ENCODE results near the gene ADCY5. TPM values are rescaled to one million over a fixed set of nuclear protein-coding genes. Genes with fewer than 3 reads are reported as not detected.
A peak's percentile ranks its signal among the peaks of the same experiment; 100 is the strongest.

Gene ADCY5
- total and polyA plus RNA-seq, 2 experiments from 2014 or later: 3.1 to 4.7 TPM

DNA sequence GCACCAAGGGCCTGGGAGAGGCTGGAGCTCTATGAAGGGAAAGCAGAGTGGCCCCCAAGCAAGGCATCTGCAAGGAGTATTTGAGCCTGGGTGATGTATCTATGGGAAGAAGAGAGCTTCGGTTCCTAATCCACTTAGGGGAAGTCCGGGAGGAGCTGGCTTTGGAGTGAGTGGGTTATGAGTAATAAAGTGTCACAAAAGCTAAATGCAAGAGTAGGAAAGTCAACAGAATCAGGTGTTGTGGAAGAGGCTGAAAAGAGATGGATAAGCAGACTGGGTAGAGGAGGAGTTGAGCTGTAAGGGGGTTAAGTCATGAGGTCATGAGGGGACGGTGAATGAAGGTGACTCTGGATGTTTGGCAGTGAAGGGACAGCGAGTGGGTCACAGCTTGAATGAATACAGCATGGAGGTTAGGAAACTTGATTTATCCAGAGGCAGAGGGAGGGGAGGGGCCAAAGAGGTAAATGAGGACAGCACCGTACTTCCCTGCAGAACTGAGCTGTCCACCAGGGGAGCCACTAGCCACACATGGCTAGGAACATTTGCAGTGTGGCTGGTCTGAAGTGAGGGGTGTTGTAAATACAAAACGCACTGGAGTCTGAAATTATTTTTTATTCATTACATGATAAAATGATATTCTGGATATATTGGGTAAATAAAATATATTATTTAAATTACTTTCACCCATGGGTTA is 83.3 kb downstream of the ADCY5 start:
- peak; percentile 38 for DNase-seq (ENCODE audit: low spot score)
- Histone ChIP-seq H4K20me1 (ENCODE audit: insufficient read depth, poor library complexity, severe bottlenecking) (no peaks in the 10 kb centered on the region), H2AFZ (no peak overlapping the region), H3K9me2 (replicated peaks; ENCODE audit: insufficient read depth) (no peaks in the 10 kb centered on the region), H3K27ac (no peak overlapping the region), H3K36me3 (replicated peaks; ENCODE audit: insufficient read depth, low read depth) (no peaks in the 10 kb centered on the region), H3K4me3 (no peak overlapping the region), H3K27me3 (no peaks in the 10 kb centered on the region), H3K4me2 (no peak overlapping the region), H3K4me1 (ENCODE audit: insufficient read depth) (no peaks in the 10 kb centered on the region), H3K79me2 (no peaks in the 10 kb centered on the region), H3K9me3 (ENCODE audit: low read depth) (no peaks in the 10 kb centered on the region)
- 58% methylated on average over 6 of the region's 6 CpGs for WGBS (ENCODE audit: low lambda C conversion rate, missing lambda C conversion rate)
- TF ChIP-seq EZH2phosphoT487 (IDR thresholded peaks at IDR 0.05; ENCODE audit: low read depth, severe bottlenecking, unreplicated experiment): no peak
- TF ChIP-seq, protein P1, sequence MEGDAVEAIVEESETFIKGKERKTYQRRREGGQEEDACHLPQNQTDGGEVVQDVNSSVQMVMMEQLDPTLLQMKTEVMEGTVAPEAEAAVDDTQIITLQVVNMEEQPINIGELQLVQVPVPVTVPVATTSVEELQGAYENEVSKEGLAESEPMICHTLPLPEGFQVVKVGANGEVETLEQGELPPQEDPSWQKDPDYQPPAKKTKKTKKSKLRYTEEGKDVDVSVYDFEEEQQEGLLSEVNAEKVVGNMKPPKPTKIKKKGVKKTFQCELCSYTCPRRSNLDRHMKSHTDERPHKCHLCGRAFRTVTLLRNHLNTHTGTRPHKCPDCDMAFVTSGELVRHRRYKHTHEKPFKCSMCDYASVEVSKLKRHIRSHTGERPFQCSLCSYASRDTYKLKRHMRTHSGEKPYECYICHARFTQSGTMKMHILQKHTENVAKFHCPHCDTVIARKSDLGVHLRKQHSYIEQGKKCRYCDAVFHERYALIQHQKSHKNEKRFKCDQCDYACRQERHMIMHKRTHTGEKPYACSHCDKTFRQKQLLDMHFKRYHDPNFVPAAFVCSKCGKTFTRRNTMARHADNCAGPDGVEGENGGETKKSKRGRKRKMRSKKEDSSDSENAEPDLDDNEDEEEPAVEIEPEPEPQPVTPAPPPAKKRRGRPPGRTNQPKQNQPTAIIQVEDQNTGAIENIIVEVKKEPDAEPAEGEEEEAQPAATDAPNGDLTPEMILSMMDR (IDR thresholded peaks at IDR 0.05; ENCODE audit: poor library complexity): peak; percentile 25

DNA sequence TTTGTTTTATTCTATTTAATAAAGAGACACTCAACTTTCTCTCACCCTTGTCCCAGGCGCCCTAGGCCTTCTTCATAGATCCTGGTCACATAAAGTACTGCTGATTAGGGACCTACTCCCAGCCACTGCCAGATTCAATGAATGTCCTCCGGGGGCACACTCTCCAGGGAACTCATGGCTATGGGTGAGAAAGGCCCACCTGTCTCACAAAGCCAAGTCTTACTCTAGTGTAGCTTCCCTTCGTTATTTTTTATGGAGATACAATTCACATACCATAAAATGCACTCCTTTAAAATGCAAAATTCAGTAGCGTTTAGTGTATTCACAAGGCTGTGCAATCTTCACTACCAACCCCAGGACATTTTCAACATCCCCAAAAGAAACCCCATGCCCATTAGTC is 87.8 kb downstream of the ADCY5 start:
- H2AFZ ChIP-seq: no peak overlapping the region
- H3K4me1 ChIP-seq (ENCODE audit: insufficient read depth): no peaks in the 10 kb centered on the region
- H3K79me2 ChIP-seq: no peaks in the 10 kb centered on the region
- H3K9me2 ChIP-seq (replicated peaks; ENCODE audit: insufficient read depth): no peaks in the 10 kb centered on the region
- H3K27ac ChIP-seq: no peak overlapping the region
- H3K4me3 ChIP-seq: no peak overlapping the region
- WGBS (ENCODE audit: low lambda C conversion rate, missing lambda C conversion rate): 62% methylated on average over 4 of the region's 4 CpGs
- H4K20me1 ChIP-seq (ENCODE audit: insufficient read depth, poor library complexity, severe bottlenecking): no peaks in the 10 kb centered on the region
- H3K27me3 ChIP-seq: no peaks in the 10 kb centered on the region
- no peak for DNase-seq (ENCODE audit: low spot score)
- no peaks in the 10 kb centered on the region for H3K9me3 ChIP-seq (ENCODE audit: low read depth)
- H3K4me2 ChIP-seq: no peak overlapping the region
- no peaks in the 10 kb centered on the region for H3K36me3 ChIP-seq (replicated peaks; ENCODE audit: insufficient read depth, low read depth)
- no peak for TF ChIP-seq EZH2 (IDR thresholded peaks at IDR 0.05; ENCODE audit: borderline replicate concordance)
- no peak for TF ChIP-seq EZH2phosphoT487 (IDR thresholded peaks at IDR 0.05; ENCODE audit: low read depth, severe bottlenecking, unreplicated experiment)
- TF ChIP-seq, protein P1 (IDR thresholded peaks at IDR 0.05; ENCODE audit: poor library complexity): no peak

DNA sequence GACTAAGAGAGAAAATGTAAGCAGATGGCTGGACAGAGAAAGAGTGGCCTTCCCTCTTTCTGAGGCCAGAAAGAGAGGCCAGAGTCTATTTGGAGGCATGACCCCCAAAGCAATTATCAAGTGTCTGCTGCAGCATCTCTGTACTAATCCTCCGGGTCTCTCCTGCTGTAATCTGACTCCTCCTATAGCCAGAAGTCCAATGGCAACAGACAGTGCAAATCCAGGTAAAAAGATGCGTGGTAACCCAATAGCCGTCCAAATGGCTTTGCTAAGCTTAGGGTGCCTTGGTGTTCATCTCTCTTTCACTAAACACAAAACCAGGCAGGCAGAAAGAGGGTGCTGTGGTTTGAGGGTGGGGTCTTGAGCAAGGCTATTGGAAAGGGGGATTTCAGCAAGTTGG is 91.6 kb downstream of the ADCY5 start:
- H3K9me3 ChIP-seq (ENCODE audit: low read depth): no peaks in the 10 kb centered on the region
- no peak overlapping the region for H3K4me3 ChIP-seq
- H2AFZ ChIP-seq: no peak overlapping the region
- H3K4me1 ChIP-seq (ENCODE audit: insufficient read depth): no peaks in the 10 kb centered on the region
- DNase-seq (ENCODE audit: low spot score): no peak
- 49% methylated on average over 3 of the region's 3 CpGs for WGBS (ENCODE audit: low lambda C conversion rate, missing lambda C conversion rate)
- no peaks in the 10 kb centered on the region for H4K20me1 ChIP-seq (ENCODE audit: insufficient read depth, poor library complexity, severe bottlenecking)
- H3K27ac ChIP-seq: no peak overlapping the region
- H3K27me3 ChIP-seq: no peaks in the 10 kb centered on the region
- H3K36me3 ChIP-seq (replicated peaks; ENCODE audit: insufficient read depth, low read depth): no peaks in the 10 kb centered on the region
- no peaks in the 10 kb centered on the region for H3K9me2 ChIP-seq (replicated peaks; ENCODE audit: insufficient read depth)
- TF ChIP-seq, protein P1 (IDR thresholded peaks at IDR 0.05; ENCODE audit: poor library complexity): no peak
- H3K4me2 ChIP-seq: no peak overlapping the region
- no peaks in the 10 kb centered on the region for H3K79me2 ChIP-seq

DNA sequence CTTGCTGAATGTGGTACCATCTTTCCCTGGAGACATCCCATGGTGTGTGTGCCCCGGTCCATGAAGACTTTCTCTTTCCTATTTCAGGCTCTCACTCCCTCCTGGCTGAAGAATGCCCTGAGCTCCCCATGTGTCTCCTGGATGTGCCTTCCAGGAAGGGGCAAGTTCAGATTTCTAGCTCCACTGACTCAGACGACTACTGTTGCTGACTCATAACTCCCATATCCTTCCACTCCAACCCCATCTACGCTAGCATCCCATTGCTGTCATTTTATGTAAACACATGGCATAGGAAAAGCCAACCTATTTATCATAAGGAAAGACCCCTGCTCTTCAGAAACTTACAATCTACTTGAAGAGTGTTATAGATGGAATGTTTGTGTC is 95.0 kb downstream of the ADCY5 start:
- 86% methylated on average over 3 of the region's 3 CpGs for WGBS (ENCODE audit: low lambda C conversion rate, missing lambda C conversion rate)
- Histone ChIP-seq H3K4me3 (no peak overlapping the region), H3K4me1 (ENCODE audit: insufficient read depth) (no peaks in the 10 kb centered on the region), H3K27ac (no peak overlapping the region), H2AFZ (no peak overlapping the region), H3K4me2 (no peak overlapping the region), H3K79me2 (no peaks in the 10 kb centered on the region), H3K9me2 (replicated peaks; ENCODE audit: insufficient read depth) (no peaks in the 10 kb centered on the region), H3K9me3 (ENCODE audit: low read depth) (no peaks in the 10 kb centered on the region), H3K27me3 (no peaks in the 10 kb centered on the region), H3K36me3 (replicated peaks; ENCODE audit: insufficient read depth, low read depth) (no peaks in the 10 kb centered on the region), H4K20me1 (ENCODE audit: insufficient read depth, poor library complexity, severe bottlenecking) (no peaks in the 10 kb centered on the region)
- no peak for DNase-seq (ENCODE audit: low spot score)
- TF ChIP-seq, protein P1 (IDR thresholded peaks at IDR 0.05; ENCODE audit: poor library complexity): no peak
- TF ChIP-seq EZH2 (IDR thresholded peaks at IDR 0.05; ENCODE audit: borderline replicate concordance) (no peak), EZH2phosphoT487 (IDR thresholded peaks at IDR 0.05; ENCODE audit: low read depth, severe bottlenecking, unreplicated experiment) (no peak)
